Liver (tissue), 3 donors: ENCODE data around the gene CYP39A1.

Source experiments
- EGR1 ChIP-seq, 2 donors: IDR thresholded peaks; 2 replicates each; pipeline ENCODE4 v1.6.1; 2016 to 2018; ENCODE audit warnings: antibody characterized with exemption in 2 of 2, low read depth in 2 of 2
- RXRA ChIP-seq, 2 donors: IDR thresholded peaks; 2 replicates each; pipeline ENCODE4 v1.6.1; 2017 to 2018; ENCODE audit warnings: antibody characterized with exemption in 2 of 2, mild to moderate bottlenecking in 1 of 2
- TF ChIP-seq, protein P1 (sequence below): fragments of 150-350 bp; IDR thresholded peaks from 2 replicates; pipeline ENCODE4 v1.5.1; 2017; ENCODE audit warnings: improper control_type of control experiment, low read depth, low read length; ENCODE audit not compliant: missing input control
- TF ChIP-seq, protein P2 (sequence below): IDR thresholded peaks from 2 replicates; pipeline ENCODE4 v1.6.1; 2016; ENCODE audit warnings: antibody characterized with exemption
- donor health status: healthy.
- donor health status: healthy.

DNA sequence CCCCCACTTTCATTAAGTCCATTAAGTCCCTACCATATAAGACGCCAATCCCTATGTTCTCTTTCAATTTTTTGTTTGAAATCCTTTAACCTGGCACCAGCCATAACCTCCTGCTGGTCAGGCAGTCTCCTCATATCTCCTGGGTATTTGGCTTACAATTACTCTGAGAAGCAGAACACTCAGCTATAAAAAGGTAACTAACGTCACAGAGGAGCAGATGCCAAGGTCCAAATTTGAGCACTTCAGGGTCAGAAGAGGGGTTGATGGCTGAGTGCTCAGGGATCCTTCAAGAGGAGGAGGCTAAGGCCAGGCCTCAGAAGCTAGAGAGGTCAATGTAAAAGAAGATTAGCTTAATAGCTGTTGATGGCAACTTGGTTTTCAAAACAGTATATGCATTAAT lies 139.1 kb downstream of the CYP39A1 start:
- no peak for TF ChIP-seq EGR1 (IDR thresholded peaks at IDR 0.05; ENCODE audit: low read depth in 2 of 2)
- TF ChIP-seq RXRA (IDR thresholded peaks at IDR 0.05): no peak
- TF ChIP-seq, protein P1, sequence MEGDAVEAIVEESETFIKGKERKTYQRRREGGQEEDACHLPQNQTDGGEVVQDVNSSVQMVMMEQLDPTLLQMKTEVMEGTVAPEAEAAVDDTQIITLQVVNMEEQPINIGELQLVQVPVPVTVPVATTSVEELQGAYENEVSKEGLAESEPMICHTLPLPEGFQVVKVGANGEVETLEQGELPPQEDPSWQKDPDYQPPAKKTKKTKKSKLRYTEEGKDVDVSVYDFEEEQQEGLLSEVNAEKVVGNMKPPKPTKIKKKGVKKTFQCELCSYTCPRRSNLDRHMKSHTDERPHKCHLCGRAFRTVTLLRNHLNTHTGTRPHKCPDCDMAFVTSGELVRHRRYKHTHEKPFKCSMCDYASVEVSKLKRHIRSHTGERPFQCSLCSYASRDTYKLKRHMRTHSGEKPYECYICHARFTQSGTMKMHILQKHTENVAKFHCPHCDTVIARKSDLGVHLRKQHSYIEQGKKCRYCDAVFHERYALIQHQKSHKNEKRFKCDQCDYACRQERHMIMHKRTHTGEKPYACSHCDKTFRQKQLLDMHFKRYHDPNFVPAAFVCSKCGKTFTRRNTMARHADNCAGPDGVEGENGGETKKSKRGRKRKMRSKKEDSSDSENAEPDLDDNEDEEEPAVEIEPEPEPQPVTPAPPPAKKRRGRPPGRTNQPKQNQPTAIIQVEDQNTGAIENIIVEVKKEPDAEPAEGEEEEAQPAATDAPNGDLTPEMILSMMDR: no peak
- TF ChIP-seq, protein P2, sequence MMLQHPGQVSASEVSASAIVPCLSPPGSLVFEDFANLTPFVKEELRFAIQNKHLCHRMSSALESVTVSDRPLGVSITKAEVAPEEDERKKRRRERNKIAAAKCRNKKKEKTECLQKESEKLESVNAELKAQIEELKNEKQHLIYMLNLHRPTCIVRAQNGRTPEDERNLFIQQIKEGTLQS: no peak
